ENCODE measurements around the gene LSM11.

Gene LSM11

DNA sequence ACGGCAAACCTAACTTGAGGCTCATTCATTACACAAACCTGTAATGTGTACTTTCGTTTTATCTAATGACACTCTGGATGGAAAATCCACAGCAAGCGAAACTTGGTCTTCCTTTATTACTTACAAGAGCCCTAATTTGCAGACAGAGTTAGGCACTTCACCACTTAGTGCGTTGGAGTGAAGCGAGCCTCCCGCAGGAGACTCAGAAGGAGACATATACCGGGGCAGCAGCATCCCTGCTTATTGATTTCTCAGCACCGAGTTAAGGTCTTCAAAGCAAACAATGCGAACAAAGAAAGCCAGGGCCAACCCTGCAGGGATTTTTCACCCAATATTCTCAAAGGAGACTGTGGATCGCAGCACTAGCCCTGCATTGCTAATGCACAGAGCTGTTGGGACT, 28.6 kb downstream of the LSM11 start:
- DNase-seq (ENCODE audit: low spot score): no peak

- DNase-seq (ENCODE audit: low spot score): no peak
Measured at GRCh38 chr5:157778121-157778805, 34.8 kb downstream of the LSM11 start.

DNA sequence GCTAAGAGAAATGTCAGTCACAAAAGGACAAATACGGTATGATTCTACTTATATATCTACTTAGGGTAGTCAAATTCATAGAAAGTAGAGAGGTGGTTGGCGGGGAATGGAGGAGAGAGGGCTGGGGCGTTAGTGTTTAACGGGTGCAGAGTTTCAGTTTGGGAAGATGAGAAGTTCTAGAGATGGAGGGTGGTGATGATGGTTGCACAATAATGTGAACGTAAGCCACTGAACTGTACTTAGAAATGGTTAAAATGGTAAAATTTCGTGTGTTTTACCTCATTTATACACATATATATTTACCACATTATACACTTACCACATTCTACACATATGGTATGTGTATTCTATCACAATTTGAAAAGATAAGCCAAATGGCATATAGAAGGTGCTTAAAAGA, 35.7 kb downstream of the LSM11 start:
- no peak for DNase-seq (ENCODE audit: low spot score)

DNA sequence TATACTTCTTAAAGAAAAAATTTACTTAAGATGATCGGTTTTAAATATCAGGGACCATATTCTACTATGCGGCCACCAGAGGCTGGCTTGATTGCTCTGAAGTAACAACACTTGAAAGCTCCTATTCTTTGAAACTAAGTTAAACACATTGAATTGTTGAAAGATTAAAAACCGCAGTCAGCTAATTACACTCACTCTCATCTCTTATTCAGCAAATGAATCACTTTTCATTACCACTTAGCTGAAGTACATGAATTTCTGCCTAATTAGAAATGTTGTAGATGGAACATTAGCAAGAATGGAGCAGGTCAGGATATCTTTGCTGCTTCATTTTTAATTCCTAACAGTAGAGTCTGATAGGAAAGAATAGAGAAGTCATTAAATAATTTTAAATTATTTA, 42.3 kb downstream of the LSM11 start:
- DNase-seq (ENCODE audit: low spot score): no peak

- no peak for DNase-seq (ENCODE audit: low spot score)
Measured at GRCh38 chr5:157793301-157793700, 49.8 kb downstream of the LSM11 start.

- no peak for DNase-seq (ENCODE audit: low spot score)
Measured at GRCh38 chr5:157799578-157799977, 56.1 kb downstream of the LSM11 start.

DNA sequence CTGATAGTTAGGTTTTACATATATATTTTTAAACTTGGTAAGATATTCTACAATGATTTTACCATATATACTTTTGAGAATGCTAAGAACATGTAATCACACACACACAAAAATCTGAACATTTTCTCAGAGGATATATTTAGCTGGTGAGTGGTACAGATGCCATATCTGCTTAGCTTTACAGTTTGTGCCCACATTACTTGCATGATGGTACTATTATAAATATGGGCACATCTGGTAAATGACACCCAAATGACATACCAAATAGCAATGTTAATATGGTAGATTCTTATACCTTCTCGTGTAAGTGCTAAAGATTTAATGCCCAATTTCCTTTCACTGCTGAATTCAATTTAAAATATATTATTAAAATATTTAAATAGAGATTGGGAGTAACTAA, 56.6 kb downstream of the LSM11 start:
- no peak for DNase-seq (ENCODE audit: low spot score)

- DNase-seq (ENCODE audit: low spot score): no peak
Measured at GRCh38 chr5:157802736-157803135, 59.2 kb downstream of the LSM11 start.

DNA sequence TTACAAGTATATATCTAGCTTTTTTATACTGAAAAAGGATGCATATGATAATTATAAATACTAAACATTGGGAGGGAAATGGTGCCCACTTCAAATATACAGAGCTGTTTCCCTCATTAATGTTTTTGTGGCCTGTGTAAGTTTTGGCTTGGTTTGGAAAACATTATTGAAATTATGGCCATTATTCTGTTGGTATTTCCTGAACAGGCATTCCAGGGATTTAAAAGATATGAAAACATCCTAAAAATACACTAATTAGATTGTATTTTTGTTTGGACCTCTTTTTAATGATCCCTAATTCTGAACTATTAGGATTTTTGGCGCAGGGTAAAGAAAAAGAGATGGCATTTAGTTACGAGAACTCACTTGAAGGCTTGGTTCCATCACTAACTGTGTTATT, 64.5 kb downstream of the LSM11 start:
- no peak for DNase-seq (ENCODE audit: low spot score)

Measured in hepatic stellate cell (primary cell).